NCI-H2029 treated with DMSO at 0.1 percent for 48 hours (cell line): ENCODE data around the gene ANKRD11.
"Not testable (repeated sequence)": the region's sequence is repeated elsewhere in the genome, so short reads cannot be mapped to it uniquely, and the experiment has no call there.

ENCODE experiments used
- DNase-seq: peaks from one replicate; lab custom pipeline; 2025; lab: John Stamatoyannopoulos, UW

ANKRD11 gene

GRCh38 chr16:89478576-89479221 lies 11.7 kb downstream of the ANKRD11 start:
- no peak for DNase-seq

- no peak for DNase-seq
Observed at GRCh38 chr16:89476811-89477261, 13.5 kb downstream of the ANKRD11 start.

- DNase-seq = no peak
Observed at GRCh38 chr16:89476379-89476778, 14.0 kb downstream of the ANKRD11 start.

GRCh38 chr16:89475144-89475543 lies 15.2 kb downstream of the ANKRD11 start:
- no peak for DNase-seq

GRCh38 chr16:89473791-89474414 lies 16.5 kb downstream of the ANKRD11 start:
- DNase-seq = no peak

GRCh38 chr16:89473136-89473712 lies 17.1 kb downstream of the ANKRD11 start:
- DNase-seq = no peak

- DNase-seq = no peak
Observed at GRCh38 chr16:89472711-89473075, 17.7 kb downstream of the ANKRD11 start.

- no peak for DNase-seq
Observed at GRCh38 chr16:89467382-89467781, 23.0 kb downstream of the ANKRD11 start.

GRCh38 chr16:89466920-89467319 lies 23.4 kb downstream of the ANKRD11 start:
- DNase-seq = no peak

GRCh38 chr16:89463312-89463711 lies 27.0 kb downstream of the ANKRD11 start:
- not testable (repeated sequence) for DNase-seq

GRCh38 chr16:89462639-89463038 lies 27.7 kb downstream of the ANKRD11 start:
- not testable (repeated sequence) for DNase-seq

GRCh38 chr16:89461890-89462289 lies 28.5 kb downstream of the ANKRD11 start:
- not testable (repeated sequence) for DNase-seq

- no peak for DNase-seq
Observed at GRCh38 chr16:89460556-89460955, 29.8 kb downstream of the ANKRD11 start.

- DNase-seq = no peak
Observed at GRCh38 chr16:89458967-89459366, 31.4 kb downstream of the ANKRD11 start.

GRCh38 chr16:89458551-89458950 lies 31.8 kb downstream of the ANKRD11 start:
- no peak for DNase-seq

- no peak for DNase-seq
Observed at GRCh38 chr16:89456419-89456959, 33.9 kb downstream of the ANKRD11 start.

GRCh38 chr16:89455692-89456091 lies 34.7 kb downstream of the ANKRD11 start:
- DNase-seq = no peak

- no peak for DNase-seq
Observed at GRCh38 chr16:89455178-89455577, 35.2 kb downstream of the ANKRD11 start.

- DNase-seq = not testable (repeated sequence)
Observed at GRCh38 chr16:89454378-89455125, 35.8 kb downstream of the ANKRD11 start.

- DNase-seq = no peak
Observed at GRCh38 chr16:89453501-89454321, 36.6 kb downstream of the ANKRD11 start.

- DNase-seq = no peak
Observed at GRCh38 chr16:89452925-89453324, 37.4 kb downstream of the ANKRD11 start.

- DNase-seq = no peak
Observed at GRCh38 chr16:89452241-89452640, 38.1 kb downstream of the ANKRD11 start.
